ENCODE results near the gene FBLN2. TPM values are rescaled to one million over a fixed set of nuclear protein-coding genes. Genes with fewer than 3 reads are reported as not detected.

Gene FBLN2
- total RNA-seq, 1 donor from 2014 or later, result not detected

DNA sequence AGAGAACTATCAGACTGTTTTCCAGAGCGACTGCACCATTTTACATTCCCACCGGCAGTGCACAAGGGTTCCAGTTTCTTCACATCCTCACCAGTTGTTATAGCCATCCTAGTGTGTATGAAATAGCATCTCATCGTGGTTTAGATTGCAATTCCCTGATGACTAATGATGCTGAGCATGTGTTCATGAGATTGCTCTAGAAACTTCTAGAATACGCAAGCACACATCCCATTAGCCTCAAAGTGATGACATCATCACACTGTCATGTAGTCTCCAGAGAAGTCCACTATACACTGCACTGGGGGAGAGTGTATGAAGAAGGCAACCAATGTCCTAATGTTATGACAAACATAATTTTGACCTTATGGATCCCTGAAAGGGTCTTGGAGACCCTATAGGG, 30.1 kb downstream of the FBLN2 start:
- intact Hi-C loops (cut with micrococcal nuclease), result no loop called here

DNA sequence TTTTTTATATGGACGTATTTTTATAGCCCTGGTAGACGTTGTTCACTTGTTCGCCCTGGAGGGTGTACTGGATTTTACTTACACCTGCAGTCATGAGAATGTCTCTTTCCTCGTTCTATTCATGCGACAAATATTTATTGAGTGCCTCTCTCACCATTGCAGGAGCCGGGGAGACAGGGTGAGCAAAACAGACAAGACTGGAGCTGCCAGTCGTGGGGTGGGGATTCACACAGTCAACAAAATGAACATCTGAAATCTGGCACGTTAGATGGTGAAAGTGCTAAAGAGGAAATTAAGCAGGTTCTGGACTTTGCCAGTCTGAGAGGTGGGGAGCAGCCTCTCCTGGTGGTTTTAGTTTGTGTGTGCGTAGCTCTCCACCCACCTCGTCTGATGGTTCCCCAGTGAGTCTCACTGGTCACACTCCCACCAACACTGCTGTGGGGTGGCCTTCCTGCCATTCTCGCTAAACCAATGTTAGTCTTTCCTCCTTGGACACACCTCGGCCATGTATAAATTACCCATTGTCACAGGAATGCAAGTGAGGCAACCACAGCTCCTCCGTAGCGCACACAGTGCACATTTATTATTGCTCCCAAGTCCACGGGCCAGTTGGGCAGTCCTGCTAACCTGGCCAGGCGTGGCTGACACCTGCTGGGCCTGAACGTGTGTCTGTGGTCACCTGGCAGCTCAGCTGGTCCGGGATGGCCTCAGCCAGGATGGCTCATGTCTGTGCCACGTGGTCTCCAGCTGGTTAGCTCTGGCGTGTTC, 31.5 kb downstream of the FBLN2 start:
- intact Hi-C loops (cut with micrococcal nuclease), result no loop called here

DNA sequence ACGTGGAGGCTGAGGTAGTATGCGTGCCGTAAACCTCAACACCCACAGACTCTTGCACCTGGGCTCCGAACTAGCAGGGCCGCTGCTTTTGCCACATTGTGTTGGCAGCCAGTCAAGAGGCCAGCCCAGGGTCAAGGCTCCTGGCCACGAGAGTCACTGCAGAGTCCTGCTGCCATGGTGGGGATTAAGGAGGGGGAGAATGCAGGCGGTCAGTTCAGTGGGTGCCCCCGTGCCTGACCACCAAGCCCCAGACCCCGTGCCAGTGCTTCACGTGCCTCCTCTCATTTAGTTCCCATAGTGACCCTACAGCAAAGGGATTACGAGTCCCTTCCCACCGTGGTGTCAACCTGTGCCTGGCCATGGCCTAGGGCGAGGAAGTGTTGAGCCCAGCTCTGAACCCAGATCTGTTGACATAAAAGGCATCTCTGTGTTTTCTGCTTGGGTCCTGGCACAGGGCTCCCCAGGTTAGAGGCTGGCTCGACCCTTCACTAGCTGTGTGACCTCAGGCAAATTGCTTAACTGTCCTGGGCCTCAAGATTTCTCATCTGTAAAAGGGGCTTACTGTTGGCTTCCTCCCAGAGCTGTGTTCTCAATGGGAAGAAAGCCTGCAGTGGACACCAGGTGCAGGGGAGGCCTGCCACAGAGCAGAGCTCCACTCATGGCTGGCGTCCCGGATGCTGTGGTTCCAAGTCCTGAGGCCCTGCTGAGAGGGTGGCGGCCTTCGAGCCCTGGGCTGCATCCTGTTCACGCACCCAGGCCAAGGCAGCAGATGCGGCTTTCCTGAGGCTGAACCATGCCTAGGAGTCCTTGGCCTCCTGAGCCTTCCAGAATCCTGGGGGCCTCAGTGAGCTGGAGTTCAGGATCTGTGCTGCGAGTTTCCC, 32.8 kb downstream of the FBLN2 start:
- intact Hi-C loops (cut with micrococcal nuclease), result no loop called here

DNA sequence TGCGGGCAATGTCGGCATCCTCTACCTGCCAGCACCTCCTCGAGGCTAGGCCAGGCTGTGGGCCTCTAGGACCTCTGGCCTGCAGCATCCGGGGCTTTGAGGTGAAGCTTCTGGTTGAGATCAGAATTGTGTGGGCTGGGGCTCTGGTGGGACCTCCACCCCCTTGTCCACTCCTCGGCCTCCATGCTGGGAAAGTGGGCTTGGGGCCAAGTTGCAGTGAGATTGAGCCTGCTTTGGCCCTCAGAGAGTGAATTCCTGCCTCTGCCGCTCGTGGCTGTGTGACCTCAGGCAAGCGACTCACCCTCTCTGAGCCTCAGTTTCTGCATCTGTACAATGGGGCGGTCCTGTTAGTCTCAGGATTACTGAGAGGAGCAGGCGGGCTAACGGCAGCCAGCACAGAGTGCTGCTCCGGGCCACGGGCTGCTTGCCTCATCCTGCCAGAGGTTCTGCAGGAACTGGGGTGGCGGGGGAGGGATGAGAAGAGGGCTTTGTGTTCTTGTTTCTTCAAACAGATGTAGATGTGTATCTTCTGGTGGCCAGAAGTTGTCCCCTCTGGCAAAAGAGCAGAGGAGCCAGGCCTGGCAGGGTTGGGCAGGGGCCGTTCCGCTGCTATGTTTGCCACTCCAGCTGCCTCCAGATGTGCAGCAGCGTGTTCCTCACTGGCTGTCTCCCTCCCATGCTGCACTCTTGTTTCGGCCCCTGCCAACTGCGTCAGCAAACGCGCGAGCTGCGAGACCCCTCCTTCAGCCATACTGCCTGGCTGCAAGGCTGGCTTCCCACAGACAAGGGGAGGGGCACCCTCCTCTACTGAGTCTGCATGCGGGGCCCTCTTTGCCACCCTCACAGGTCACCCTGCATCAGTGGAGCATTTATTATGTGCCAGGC, 33.7 kb downstream of the FBLN2 start:
- intact Hi-C loops (cut with micrococcal nuclease), result no loop called here

- intact Hi-C loops (cut with micrococcal nuclease), result no loop called here
Measured at GRCh38 chr3:13583251-13584180, 34.6 kb downstream of the FBLN2 start.

DNA sequence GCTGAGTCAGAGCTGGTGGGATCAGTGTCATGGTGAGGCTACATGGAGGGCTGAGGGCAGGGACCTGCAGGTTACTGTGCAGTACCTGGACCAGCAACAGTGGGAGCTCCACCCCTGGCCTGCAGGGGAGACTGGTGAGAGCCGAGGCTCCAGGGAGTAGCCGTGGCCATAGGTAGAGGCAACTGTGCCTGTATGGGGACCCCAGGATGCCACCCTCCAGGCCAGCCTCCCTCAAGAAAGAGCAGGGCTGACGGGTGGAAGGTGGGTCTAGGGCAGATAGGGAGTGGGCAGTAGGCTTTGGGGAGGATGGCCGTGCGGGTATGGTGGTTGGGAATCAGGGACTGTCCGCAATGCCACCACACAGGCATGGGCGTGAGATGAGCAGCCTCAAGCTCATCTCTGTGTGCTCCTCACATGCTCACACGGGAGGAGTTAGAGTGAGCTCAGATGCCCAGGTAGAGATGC, 35.5 kb downstream of the FBLN2 start:
- intact Hi-C loops (cut with micrococcal nuclease), result no loop called here

- intact Hi-C loops (cut with micrococcal nuclease), result no loop called here
Measured at GRCh38 chr3:13584901-13585300, 36.0 kb downstream of the FBLN2 start.

DNA sequence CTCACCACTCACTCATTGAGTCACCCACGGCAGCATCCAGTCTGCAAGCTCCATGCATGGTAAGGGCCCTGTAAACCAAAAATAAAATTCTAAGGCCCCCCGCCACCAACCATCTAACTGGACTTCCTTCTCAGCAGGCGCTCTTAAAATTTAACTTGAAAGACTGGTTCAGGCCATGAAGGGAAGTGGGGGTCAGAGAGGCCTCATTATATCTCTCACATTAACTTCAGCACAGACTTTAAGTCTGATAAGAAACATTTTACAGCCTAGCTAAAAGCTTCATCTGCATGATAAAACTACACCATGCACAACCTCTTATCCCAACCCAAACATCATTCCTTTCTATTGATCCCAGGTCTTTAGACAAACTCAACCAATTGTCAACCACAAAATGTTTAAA, 38.5 kb downstream of the FBLN2 start:
- intact Hi-C loops (cut with micrococcal nuclease), result no loop called here

DNA sequence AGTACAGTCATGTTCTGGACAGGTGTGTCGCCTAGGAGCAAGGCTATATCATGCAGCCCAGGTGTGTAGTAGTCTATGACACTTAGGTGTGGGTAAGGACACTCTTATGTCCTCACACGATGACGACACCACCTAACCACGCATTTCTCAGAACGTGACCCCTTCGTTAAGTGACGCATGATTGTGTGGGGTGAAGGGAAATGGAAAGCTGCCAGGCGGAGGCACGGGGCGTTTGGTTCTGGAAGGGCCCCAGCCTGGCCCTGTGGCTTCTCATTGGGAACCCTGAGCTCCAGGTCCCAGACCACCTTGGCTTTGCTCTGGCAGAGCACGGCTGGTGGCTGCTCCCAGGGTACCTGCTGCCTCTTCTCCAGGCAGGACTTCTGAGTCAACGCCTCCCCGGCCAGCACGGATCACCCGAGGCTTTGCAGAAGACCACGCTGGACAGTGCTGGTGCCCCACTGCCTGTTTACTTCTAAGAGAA, 39.3 kb downstream of the FBLN2 start:
- intact Hi-C loops (cut with micrococcal nuclease), result no loop called here

DNA sequence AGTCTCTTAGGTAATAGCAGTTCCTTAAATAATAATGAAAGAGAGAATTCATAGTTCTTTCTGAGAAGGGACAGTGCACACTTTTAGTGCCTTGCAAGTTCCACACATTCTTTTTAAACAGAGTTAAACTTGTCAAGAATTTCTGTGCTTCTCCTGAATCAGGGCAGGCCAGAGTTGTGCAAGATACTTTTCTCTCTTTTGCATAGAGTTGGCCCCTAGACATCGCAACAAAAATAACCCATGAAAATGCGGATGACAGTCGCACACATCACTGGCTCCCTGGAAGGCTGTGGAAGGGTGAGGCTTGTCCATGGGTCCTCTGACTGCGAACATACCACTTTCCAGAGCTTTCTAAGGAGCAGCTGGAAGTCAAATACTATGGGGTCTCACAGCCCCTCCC, 40.1 kb downstream of the FBLN2 start:
- intact Hi-C loops (cut with micrococcal nuclease), result no loop called here

GRCh38 chr3:13590841-13591520, 42.1 kb downstream of the FBLN2 start:
- intact Hi-C loops (cut with micrococcal nuclease), result no loop called here

DNA sequence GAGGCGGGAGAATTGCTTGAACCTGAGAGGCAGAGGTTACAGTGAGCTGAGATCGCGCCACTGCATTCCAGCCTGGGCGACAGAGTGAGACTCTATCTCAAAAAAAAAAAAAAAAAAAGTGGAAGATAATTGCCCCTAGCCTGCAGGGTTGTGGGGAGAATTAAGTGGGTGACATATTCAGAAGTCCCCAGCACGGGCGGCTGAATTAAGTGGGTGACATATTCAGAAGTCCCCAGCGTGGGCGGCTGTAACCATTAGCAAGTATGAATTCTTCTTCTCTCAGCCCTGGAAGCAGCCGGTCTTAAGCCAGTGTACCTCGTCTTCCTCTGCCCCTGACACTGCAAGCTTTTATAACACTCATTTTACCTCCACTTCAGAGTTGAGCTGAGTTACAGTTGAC, 44.7 kb downstream of the FBLN2 start:
- intact Hi-C loops (cut with micrococcal nuclease), result no loop called here

DNA sequence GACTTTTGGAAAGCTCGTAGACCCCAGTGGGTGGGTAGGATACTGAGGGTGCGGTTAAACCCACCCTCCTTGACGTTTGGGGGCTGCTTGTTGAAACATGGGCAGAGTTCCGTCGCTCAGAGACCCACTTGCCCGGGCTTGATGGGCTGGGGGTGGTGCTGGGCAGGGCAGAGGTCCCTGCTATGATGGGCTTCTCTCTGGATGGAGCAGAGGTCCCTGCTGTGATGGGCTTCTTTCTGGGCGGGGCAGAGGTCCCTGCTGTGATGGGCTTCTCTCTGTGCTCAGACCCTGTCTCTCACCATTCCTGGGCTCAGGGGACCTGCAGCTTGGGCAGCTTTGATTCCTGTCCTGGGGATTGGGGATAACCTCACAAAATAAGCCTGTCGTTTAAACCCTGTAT, 45.2 kb downstream of the FBLN2 start:
- intact Hi-C loops (cut with micrococcal nuclease), result no loop called here

DNA sequence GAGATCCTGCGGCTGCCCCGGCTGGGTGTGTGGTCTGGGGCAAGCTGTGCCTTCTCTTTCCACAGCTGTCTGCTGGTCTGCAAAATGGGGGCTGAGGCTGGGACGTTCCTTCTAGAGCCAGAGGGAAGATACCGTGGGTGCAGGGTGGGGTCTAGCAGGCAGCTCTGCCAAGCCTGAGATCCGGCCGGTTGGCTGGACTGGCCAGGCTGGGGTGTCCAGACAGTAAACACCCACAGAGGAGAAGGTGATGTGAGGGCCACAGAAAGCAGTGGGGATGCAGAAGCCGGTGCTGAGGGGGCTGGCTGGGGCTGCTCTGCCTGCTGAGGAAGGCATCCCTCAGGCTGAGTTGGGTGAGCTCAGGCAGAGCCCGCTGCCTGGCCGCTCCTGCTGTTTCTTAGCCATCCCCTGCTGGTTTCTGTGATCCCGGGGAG, 46.1 kb downstream of the FBLN2 start:
- intact Hi-C loops (cut with micrococcal nuclease), result no loop called here

GRCh38 chr3:13595485-13595884, 46.6 kb downstream of the FBLN2 start:
- intact Hi-C loops (cut with micrococcal nuclease), result no loop called here

GRCh38 chr3:13596426-13597205, 47.7 kb downstream of the FBLN2 start:
- intact Hi-C loops (cut with micrococcal nuclease), result no loop called here

- intact Hi-C loops (cut with micrococcal nuclease), result no loop called here
Measured at GRCh38 chr3:13597661-13598060, 48.7 kb downstream of the FBLN2 start.

DNA sequence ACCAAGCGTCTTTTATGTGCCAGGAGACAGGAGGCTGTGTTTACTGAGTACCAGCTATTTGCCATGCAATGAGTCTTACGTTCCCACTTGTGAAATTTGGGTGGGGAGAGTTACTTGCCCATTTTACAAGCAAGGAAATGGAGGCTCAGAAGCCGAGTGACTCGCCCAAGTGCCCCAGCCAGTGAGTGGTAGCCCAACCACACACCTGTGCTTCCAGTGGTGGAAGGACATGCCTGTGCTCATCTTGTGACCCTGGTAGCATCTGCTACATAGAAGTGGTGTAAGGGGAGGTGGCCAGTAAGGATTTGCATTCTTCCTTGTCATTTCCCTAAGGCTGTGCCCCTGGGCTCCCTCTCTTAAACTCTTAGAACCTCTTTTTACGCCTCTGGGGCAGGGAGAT, 49.3 kb downstream of the FBLN2 start:
- intact Hi-C loops (cut with micrococcal nuclease), result no loop called here

Data from T-helper 1 cell treated with Interleukin-12 subunit alpha and Interleukin-12 subunit beta and Interleukin-4 antibody, amounts not matched to agents 30 ng/mL and 1 ng/mL, for 36 hours (primary cell).